SJCRH30 (cell line): ENCODE measurements around the gene MGAT5B. TPM values are rescaled to one million over a fixed set of nuclear protein-coding genes. Genes with fewer than 3 reads are reported as not detected.
A peak's percentile ranks its signal among the peaks of the same experiment; 100 is the strongest.

Experiments used
- DNase-seq, 2 experiments: peaks; one replicate each; pipeline ENCODE4 v3.0.0-alpha.2; 2015 to 2020
- H3K27ac ChIP-seq: fragments of 250-450 bp; sonication (Bioruptor Pico); 2 replicates; pipeline ENCODE4 v1.5.1; 2020; ENCODE audit warnings: mild to moderate bottlenecking, moderate library complexity
- H3K27me3 ChIP-seq: fragments of 250-450 bp; sonication (Bioruptor Pico); 2 replicates; pipeline ENCODE4 v1.5.1; 2020; ENCODE audit warnings: mild to moderate bottlenecking, moderate library complexity
- H3K36me3 ChIP-seq: fragments of 250-450 bp; sonication (Bioruptor Pico); 2 replicates; pipeline ENCODE4 v1.5.1; 2020; ENCODE audit warnings: mild to moderate bottlenecking, moderate library complexity
- H3K4me1 ChIP-seq: fragments of 250-450 bp; sonication (Bioruptor Pico); 2 replicates; pipeline ENCODE4 v1.5.1; 2020; ENCODE audit warnings: mild to moderate bottlenecking, moderate library complexity
- H3K4me3 ChIP-seq: fragments of 250-450 bp; sonication (Bioruptor Pico); 2 replicates; pipeline ENCODE4 v1.5.1; 2020; ENCODE audit warnings: mild to moderate bottlenecking, moderate library complexity
- H3K9me3 ChIP-seq: fragments of 250-450 bp; sonication (Bioruptor Pico); replicated peaks from 2 replicates; pipeline ENCODE4 v1.5.1; 2020; ENCODE audit warnings: mild to moderate bottlenecking, moderate library complexity
- total RNA-seq: library from RNA; depleted of rRNA; stranded (reverse); fragments of >200 nt; shearing (Covaris generic); gene quantifications from 2 replicates; pipeline ENCODE4 v1.2.3, GENCODE V29; 2014

MGAT5B gene
- total RNA-seq, 1 experiment from 2014 or later: 1.2 TPM

DNA sequence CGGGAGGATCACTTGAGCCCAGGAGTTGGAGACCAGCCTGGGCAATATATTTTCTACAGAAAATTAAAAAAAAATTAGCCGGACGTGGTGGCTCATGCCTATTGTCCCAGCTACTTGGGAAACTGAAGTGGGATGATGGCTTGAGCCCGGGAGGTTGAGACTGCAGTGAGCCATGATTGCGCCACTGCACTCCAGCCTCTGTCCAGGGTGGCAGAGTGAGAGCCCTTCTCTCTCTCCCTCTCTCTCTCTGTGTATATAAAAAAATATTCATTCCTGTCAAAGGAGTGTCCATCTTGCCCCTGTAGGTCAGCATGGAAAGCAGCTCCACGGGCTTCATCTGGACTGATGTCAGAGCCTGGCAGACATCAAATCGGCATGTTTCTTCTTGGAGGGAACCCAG, 31.2 kb downstream of the MGAT5B start:
- no peaks in the 10 kb centered on the region for H3K27me3 ChIP-seq
- no peak for DNase-seq
- no peak overlapping the region for H3K4me3 ChIP-seq
- H3K36me3 ChIP-seq: no peaks in the 10 kb centered on the region
- no peaks in the 10 kb centered on the region for H3K4me1 ChIP-seq
- no peak overlapping the region for H3K27ac ChIP-seq
- no peaks in the 10 kb centered on the region for H3K9me3 ChIP-seq

DNA sequence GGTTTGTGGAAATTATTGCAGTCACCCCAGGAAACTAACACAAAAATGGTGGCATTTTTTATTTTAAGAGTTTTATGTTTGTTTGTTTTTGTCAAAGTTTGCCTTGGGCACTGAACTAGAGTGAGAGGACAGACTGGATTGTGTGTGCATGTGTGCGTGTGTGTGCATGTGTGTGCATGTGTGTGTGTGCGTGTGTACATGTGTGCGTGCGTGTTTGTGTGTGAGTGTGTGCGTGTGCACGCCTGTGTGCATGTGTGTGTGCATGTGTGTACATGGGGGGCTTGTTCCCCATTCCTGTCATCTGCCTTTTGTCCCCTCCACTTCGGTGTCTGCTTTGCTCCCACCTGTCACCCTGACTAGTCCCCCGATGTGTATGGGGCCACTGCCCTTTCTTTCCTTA, 32.5 kb downstream of the MGAT5B start:
- Histone ChIP-seq H3K27ac (no peak overlapping the region), H3K4me3 (no peak overlapping the region), H3K4me1 (no peaks in the 10 kb centered on the region), H3K9me3 (no peaks in the 10 kb centered on the region), H3K27me3 (no peaks in the 10 kb centered on the region), H3K36me3 (no peaks in the 10 kb centered on the region)
- DNase-seq: no peak

DNA sequence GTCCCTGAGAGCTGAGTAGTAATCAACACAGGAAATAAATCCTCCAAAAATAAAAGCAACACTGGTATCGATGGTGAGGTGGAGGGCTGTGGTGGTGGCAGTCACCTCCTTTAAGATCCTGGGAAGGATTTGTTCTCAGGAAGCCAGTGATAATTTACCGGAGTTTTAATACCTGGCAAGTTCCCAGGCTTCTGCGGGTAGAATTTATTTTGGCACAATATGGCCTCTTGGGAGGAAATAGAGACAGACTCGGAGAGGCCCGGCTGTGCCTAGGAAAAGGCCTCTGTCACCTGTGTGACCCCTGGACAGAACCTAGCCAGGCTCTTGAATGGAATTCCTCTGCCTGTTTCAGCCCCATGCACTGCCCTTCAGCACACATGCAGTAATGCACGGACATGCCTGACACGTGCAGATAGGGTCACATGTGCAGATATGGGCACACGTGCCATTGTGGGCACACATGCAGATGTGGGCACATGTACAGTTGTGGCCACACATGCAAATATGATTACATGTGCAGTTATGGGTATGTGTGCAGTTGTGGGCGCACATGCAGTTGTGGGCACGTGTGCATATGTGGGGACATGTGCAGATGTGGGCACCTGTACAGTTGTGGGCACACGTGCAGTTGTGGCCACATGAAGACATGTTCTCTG, 33.5 kb downstream of the MGAT5B start:
- no peaks in the 10 kb centered on the region for H3K36me3 ChIP-seq
- no peaks in the 10 kb centered on the region for H3K9me3 ChIP-seq
- no peaks in the 10 kb centered on the region for H3K4me1 ChIP-seq
- no peak overlapping the region for H3K27ac ChIP-seq
- no peaks in the 10 kb centered on the region for H3K27me3 ChIP-seq
- no peak for DNase-seq
- no peak overlapping the region for H3K4me3 ChIP-seq

DNA sequence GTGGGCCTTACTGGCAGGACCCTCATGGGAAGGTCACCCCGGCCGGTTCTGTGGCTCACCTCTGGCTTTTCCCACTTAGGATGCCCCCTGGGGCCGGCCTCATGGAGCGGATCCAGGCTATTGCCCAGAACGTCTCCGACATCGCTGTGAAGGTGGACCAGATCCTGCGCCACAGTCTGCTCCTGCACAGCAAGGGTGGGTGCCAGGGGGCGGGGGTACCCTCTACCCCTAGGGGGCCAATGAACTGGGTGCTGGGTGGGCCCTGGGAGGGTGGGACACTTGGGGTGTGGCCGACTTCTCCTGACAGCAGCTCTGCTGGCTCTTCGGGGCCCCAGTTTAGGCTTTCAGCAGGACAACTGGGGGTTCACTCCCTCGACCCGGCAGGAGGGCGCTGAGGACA, 34.3 kb downstream of the MGAT5B start:
- Histone ChIP-seq H3K27ac (no peak overlapping the region), H3K9me3 (0 out of 2 replicates have a peak, but pooled peaks cover 2% of the 10 kb centered on the region), H3K27me3 (no peaks in the 10 kb centered on the region), H3K4me1 (no peaks in the 10 kb centered on the region), H3K4me3 (no peak overlapping the region), H3K36me3 (no peaks in the 10 kb centered on the region)
- DNase-seq: no peak

DNA sequence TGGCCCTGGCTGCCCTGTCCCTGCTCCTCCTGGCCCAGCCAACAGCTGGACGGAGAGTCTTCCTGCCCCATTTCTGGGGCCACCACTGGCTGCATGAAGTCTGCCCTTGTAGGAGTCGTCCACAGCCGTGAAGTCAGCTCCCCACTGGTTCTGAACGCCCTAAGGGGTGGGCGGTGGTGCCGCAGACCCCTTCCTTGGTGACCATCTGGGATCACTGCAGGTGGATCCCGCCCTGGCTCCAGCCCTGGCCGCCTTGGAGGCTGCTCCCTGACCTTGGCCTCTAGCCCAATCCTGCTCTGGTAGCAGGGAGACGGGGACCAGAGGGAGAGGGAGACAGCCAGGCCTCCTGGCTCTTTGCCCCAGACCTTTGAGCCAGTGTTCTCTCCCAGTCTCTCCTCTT, 35.4 kb downstream of the MGAT5B start:
- H3K27ac ChIP-seq: no peak overlapping the region
- H3K4me1 ChIP-seq: no peaks in the 10 kb centered on the region
- H3K27me3 ChIP-seq: no peaks in the 10 kb centered on the region
- no peaks in the 10 kb centered on the region for H3K36me3 ChIP-seq
- H3K4me3 ChIP-seq: no peak overlapping the region
- no peak for DNase-seq
- H3K9me3 ChIP-seq: 0 out of 2 replicates have a peak, but pooled peaks cover 4% of the 10 kb centered on the region

DNA sequence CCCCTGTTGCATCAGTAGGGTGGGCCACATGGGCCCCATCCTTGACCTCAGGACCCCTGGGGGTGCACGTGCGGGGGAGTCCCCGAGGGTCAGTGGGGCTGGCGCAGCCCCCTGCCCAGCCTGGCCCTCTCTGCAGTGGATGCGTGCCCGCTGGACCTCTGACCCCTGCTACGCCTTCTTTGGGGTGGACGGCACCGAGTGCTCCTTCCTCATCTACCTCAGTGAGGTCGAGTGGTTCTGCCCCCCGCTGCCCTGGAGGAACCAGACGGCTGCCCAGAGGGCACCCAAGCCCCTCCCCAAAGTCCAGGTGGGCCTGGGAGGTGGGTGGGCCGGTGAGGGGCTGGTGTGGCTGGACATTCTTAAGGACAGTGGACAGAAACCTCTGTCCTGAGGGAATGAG, 35.9 kb downstream of the MGAT5B start:
- Histone ChIP-seq H3K27me3 (no peaks in the 10 kb centered on the region), H3K4me1 (no peaks in the 10 kb centered on the region), H3K9me3 (0 out of 2 replicates have a peak, but pooled peaks cover 4% of the 10 kb centered on the region), H3K27ac (no peak overlapping the region), H3K4me3 (no peak overlapping the region), H3K36me3 (no peaks in the 10 kb centered on the region)
- DNase-seq: no peak

DNA sequence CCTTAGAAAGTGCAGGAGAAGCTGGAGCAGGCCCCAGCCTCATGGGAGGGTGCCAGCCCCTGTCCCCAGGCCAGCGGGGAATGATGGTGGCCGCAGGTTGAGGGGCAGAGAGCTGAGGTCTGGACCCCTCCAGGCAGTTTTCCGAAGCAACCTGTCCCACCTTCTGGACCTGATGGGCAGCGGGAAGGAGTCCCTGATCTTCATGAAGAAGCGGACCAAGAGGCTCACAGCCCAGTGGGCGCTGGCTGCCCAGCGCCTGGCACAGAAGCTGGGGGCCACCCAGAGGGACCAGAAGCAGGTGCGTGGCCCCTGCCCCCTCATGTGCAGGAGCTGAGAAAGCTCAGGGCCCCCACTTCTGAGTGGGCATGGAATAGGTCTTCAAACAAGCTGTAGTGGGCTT, 36.8 kb downstream of the MGAT5B start:
- no peak overlapping the region for H3K4me3 ChIP-seq
- no peaks in the 10 kb centered on the region for H3K27me3 ChIP-seq
- 0 out of 2 replicates have a peak, but pooled peaks cover 4% of the 10 kb centered on the region for H3K9me3 ChIP-seq
- no peaks in the 10 kb centered on the region for H3K36me3 ChIP-seq
- no peak overlapping the region for H3K27ac ChIP-seq
- DNase-seq: no peak
- H3K4me1 ChIP-seq: no peaks in the 10 kb centered on the region

DNA sequence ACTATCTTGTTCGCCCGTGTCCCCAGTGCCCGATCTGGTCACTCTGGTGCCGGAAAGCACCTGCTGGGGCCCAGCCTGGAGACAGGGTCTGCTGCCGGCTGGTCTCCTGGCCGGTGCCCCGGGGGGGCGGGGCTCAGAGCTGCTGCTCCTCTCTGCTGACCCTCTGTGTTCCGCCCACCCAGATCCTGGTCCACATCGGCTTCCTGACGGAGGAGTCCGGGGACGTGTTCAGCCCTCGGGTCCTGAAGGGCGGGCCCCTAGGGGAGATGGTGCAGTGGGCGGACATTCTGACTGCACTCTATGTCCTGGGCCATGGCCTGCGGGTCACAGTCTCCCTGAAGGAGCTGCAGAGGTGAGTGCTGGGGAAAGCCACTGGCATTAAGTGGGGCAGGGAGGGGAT, 37.6 kb downstream of the MGAT5B start:
- no peaks in the 10 kb centered on the region for H3K36me3 ChIP-seq
- H3K27me3 ChIP-seq: no peaks in the 10 kb centered on the region

DNA sequence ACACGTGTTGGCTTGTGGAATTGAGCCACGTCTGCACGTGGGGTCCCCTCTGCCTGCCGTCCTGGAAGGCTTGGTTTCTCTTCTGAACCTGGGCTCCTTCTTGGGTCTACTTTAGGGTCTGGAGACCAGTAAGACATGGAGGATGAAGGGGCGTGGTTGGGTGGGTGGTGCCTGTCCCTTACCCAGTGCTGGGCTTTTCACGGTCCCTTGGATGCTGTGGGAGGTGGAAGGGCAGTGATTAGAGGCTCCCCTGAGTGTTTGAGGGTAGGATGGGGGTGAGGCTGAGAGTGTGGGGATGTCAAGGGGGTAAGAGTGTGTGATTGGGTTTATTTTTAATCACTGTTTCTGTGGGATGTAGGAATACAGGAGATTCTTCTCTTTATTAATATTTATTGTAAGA, 38.3 kb downstream of the MGAT5B start:
- Histone ChIP-seq H3K9me3 (0 out of 2 replicates have a peak, but pooled peaks cover 4% of the 10 kb centered on the region), H3K4me3 (no peak overlapping the region), H3K27me3 (no peaks in the 10 kb centered on the region), H3K27ac (no peak overlapping the region), H3K4me1 (no peaks in the 10 kb centered on the region), H3K36me3 (no peaks in the 10 kb centered on the region)
- no peak for DNase-seq

More for the DNA sequence above, 37.6 kb downstream of the MGAT5B start:
- Histone ChIP-seq H3K9me3 (0 out of 2 replicates have a peak, but pooled peaks cover 4% of the 10 kb centered on the region), H3K4me1 (no peaks in the 10 kb centered on the region), H3K4me3 (no peak overlapping the region), H3K27ac (no peak overlapping the region)
- DNase-seq: no peak

DNA sequence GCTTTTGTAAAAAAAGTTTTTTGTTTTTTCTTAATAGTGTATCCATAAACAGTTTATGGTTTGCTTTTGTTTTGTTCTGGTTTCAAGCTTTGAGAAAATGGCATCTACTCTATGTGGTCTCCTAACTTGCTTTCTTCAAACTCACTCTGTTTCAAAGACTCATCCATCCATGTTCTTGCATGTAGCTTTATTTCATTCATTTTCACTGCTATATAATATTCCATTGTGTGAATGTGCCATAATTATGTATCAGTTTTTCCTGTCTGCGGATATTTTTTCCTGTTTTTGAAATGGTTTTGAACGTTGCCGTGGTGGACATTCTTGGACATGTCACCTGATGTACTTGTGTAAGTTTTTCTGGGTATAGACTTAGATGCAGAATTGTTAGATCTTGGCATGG, 39.1 kb downstream of the MGAT5B start:
- Histone ChIP-seq H3K9me3 (0 out of 2 replicates have a peak, but pooled peaks cover 4% of the 10 kb centered on the region), H3K27ac (no peak overlapping the region), H3K36me3 (no peaks in the 10 kb centered on the region), H3K27me3 (no peaks in the 10 kb centered on the region), H3K4me1 (no peaks in the 10 kb centered on the region), H3K4me3 (no peak overlapping the region)
- DNase-seq: no peak

DNA sequence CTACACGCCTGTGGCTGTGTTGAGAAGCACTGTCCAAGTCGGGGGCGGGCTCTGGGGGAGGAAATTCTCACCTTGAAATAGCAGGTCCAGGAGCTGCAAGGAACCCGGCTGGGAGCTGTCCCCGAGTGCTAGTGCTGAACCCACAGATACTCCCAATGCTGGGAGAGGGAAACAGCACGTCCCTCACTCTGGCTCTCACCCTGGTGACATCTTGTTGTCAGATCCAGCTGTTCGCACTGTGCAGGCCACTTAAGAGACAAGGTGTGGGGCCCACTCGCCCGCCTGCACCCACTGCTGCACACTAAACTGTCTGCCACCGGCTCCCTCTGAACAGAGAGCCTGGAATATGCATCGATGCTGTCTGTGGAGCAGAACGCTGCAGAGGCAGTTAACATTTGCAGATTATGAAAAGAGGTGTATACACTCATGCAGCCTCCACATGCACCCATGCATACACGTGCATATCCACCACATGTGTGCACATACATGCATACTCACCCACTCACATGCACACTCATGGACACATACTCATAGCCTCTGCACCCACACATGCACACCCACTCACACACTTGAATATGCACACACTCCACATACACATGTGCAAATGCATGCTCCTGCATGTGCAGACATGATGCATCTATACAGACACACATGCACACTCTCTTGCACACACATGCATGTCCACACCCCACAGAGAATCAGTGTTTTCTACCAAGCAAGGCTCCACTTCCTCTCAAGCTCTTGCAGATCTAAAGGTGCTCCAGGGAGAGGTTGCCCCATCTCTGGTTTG, 42.0 kb downstream of the MGAT5B start:
- H3K36me3 ChIP-seq: no peaks in the 10 kb centered on the region
- no peaks in the 10 kb centered on the region for H3K27me3 ChIP-seq
- no peak overlapping the region for H3K4me3 ChIP-seq
- H3K27ac ChIP-seq: no peak overlapping the region
- no peaks in the 10 kb centered on the region for H3K4me1 ChIP-seq
- 0 out of 2 replicates have a peak, but pooled peaks cover 4% of the 10 kb centered on the region for H3K9me3 ChIP-seq
- peak; percentile 74 for DNase-seq

DNA sequence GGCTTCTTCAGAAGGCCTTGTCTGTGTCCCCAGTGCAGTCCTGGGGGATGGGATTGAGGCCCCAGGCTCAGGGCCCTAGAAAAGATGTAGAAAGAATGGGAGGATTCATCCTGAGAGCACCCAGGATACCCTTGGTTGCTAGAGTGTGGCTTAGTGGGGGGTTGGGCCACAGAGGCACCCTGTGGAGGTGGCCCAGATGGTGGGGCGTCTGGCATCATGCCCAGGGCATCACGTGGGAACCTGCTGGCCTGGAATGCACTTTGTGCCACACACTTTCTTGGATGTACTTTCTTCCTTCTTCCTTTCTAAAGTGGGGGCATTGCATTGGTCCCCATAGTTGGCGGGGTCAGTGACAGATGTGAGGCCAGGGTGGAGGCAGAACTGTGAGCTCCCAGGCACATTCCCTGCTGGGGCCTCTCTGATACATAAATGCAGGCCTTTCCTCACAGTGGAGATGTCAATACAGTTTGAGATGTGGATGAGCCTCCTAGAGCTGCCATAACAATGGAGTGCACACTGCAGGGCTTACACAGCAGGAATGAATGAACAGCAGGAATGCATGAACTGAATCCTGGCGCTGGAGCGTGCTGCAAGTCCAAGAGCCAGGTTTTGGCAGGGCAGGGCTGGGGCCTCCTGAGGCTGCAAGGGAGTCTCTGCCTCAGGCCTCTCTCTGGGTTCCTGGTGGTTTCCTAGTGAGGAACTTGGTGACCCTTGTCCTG, 43.3 kb downstream of the MGAT5B start:
- Histone ChIP-seq H3K27ac (no peak overlapping the region), H3K9me3 (0 out of 2 replicates have a peak, but pooled peaks cover 4% of the 10 kb centered on the region), H3K27me3 (peaks cover 8% of the 10 kb centered on the region), H3K4me1 (no peaks in the 10 kb centered on the region), H3K4me3 (no peak overlapping the region), H3K36me3 (no peaks in the 10 kb centered on the region)
- no peak for DNase-seq

DNA sequence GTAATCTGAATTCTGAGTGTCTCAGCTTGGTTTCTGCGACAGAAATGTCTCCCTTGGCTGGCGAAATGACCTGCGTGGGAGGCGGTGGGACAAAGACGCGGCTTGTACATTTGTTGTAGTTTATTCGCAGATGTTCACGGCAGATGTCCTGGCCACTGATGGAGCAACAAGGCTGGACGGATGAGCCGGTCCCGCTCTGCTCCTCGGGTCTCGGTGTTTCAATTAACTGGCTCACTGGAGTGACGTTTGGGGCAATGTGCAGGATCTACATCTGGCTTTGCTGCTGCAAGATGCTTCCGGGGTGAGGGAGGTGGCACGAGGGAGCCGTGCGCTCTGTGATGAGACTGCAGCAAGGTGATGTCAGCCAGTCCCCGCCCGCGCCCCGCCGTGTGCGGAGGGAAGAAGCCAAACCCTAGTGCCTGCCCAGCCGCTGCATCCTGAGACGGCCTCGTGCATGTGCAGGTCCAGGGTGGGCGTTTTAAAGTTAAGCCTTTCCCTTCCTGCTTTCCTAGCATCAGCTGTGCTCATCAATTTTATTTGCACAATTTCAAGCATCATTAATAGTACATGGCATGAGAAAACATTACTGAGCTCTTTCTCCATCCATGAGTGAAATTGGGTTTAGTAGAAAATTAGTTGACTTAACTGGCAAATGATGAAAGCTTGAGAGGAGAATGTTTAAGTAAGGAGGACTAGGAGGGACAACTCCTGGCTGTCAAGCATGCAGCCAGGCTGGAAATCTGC, 44.4 kb downstream of the MGAT5B start:
- H3K27me3 ChIP-seq: peaks cover 20% of the 10 kb centered on the region
- H3K4me1 ChIP-seq: no peaks in the 10 kb centered on the region
- no peak overlapping the region for H3K4me3 ChIP-seq
- DNase-seq: no peak
- no peaks in the 10 kb centered on the region for H3K36me3 ChIP-seq
- H3K9me3 ChIP-seq: 0 out of 2 replicates have a peak, but pooled peaks cover under 1% of the 10 kb centered on the region
- no peak overlapping the region for H3K27ac ChIP-seq

DNA sequence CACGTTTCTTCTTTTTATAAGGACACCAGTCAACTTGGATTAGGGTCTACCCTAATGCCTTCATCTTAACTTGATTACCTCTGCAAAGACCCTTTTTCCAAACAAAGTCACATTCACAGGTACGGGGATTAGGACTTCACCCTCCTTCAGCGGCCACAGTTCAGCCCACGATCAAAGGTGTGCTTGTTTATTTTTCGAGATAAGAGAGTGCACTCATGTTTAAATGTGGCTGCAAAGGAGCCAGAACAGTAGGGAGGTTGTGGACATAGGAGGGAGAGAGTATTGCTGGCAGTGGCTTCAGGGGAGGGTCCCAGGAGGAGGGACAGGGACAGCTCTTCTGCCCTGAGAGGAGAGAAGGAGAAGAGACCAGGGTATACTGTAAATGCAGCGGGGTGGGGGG, 46.7 kb downstream of the MGAT5B start:
- no peak for DNase-seq
- peaks cover 41% of the 10 kb centered on the region for H3K27me3 ChIP-seq
- H3K4me3 ChIP-seq: no peak overlapping the region
- H3K27ac ChIP-seq: no peak overlapping the region
- no peaks in the 10 kb centered on the region for H3K9me3 ChIP-seq
- H3K4me1 ChIP-seq: no peaks in the 10 kb centered on the region
- no peaks in the 10 kb centered on the region for H3K36me3 ChIP-seq
